ENCODE data around the gene COX19. TPM values are rescaled to one million over a fixed set of nuclear protein-coding genes. Genes with fewer than 3 reads are reported as not detected.

COX19 gene
- polyA plus RNA-seq, 1 donor from 2014 or later, result 16.0 TPM

GRCh38 chr7:938546-939185 lies 36.7 kb downstream of the COX19 start:
- Histone ChIP-seq H3K9me3 (ENCODE audit: low read length) (no peaks in the 10 kb centered on the region), H3K27me3 (ENCODE audit: insufficient read depth, low read depth, low read length) (no peaks in the 10 kb centered on the region), H3K79me2 (replicated peaks; ENCODE audit: insufficient read depth, low read length) (no peaks in the 10 kb centered on the region), H3K4me2 (ENCODE audit: low read length) (no peak overlapping the region), H3K9ac (ENCODE audit: low read length) (no peak overlapping the region), H3K27ac (ENCODE audit: low read length) (no peak overlapping the region), H3K36me3 (ENCODE audit: insufficient read depth, low read length) (no peaks in the 10 kb centered on the region), H3K9me2 (ENCODE audit: insufficient read depth, low read length) (no peaks in the 10 kb centered on the region), H3K4me3 (ENCODE audit: low read length) (no peak overlapping the region), H3F3A (ENCODE audit: insufficient read depth, low read length, poor library complexity, severe bottlenecking) (no peaks in the 10 kb centered on the region), H4K20me1 (ENCODE audit: insufficient read depth) (no peaks in the 10 kb centered on the region), H2AFZ (ENCODE audit: low read depth, low read length) (no peak overlapping the region)
- TF ChIP-seq REST (IDR thresholded peaks at IDR 0.05; ENCODE audit: borderline replicate concordance) (no peak), RAD21 (conservative IDR thresholded peaks at IDR 0.05) (no peak), POLR2AphosphoS5 (IDR thresholded peaks at IDR 0.05) (no peak), EP300 (conservative IDR thresholded peaks at IDR 0.05; ENCODE audit: poor library complexity, severe bottlenecking) (no peak), EZH2 (IDR thresholded peaks at IDR 0.05; ENCODE audit: borderline replicate concordance, insufficient read depth, low read length, poor library complexity, severe bottlenecking) (no peak), MXI1 (conservative IDR thresholded peaks at IDR 0.05; ENCODE audit: poor library complexity, severe bottlenecking) (no peak), SMC3 (conservative IDR thresholded peaks at IDR 0.05; ENCODE audit: poor library complexity) (no peak)

- Histone ChIP-seq H3K27ac (ENCODE audit: low read length) (no peak overlapping the region), H3K4me3 (ENCODE audit: low read length) (no peak overlapping the region)
Observed at GRCh38 chr7:937856-938484, 37.4 kb downstream of the COX19 start.

GRCh38 chr7:936386-937054 lies 38.8 kb downstream of the COX19 start:
- no peaks in the 10 kb centered on the region for H3K9me3 ChIP-seq (ENCODE audit: low read length)
- no peaks in the 10 kb centered on the region for H3K27me3 ChIP-seq (ENCODE audit: insufficient read depth, low read depth, low read length)
- H3K9ac ChIP-seq (ENCODE audit: low read length), result no peak overlapping the region
- H3K27ac ChIP-seq (ENCODE audit: low read length), result no peak overlapping the region
- H4K20me1 ChIP-seq (ENCODE audit: insufficient read depth), result no peaks in the 10 kb centered on the region
- H3K9me2 ChIP-seq (ENCODE audit: insufficient read depth, low read length), result no peaks in the 10 kb centered on the region
- H3K4me3 ChIP-seq (ENCODE audit: low read length), result no peak overlapping the region
- H3F3A ChIP-seq (ENCODE audit: insufficient read depth, low read length, poor library complexity, severe bottlenecking), result no peaks in the 10 kb centered on the region
- H2AFZ ChIP-seq (ENCODE audit: low read depth, low read length), result no peak overlapping the region
- no peaks in the 10 kb centered on the region for H3K79me2 ChIP-seq (replicated peaks; ENCODE audit: insufficient read depth, low read length)
- no peak for TF ChIP-seq REST (IDR thresholded peaks at IDR 0.05; ENCODE audit: borderline replicate concordance)
- TF ChIP-seq TAF1 (IDR thresholded peaks at IDR 0.05; ENCODE audit: low read depth), result no peak
- no peak for TF ChIP-seq MXI1 (conservative IDR thresholded peaks at IDR 0.05; ENCODE audit: poor library complexity, severe bottlenecking)
- TF ChIP-seq RAD21 (conservative IDR thresholded peaks at IDR 0.05), result no peak
- TF ChIP-seq POLR2AphosphoS5 (IDR thresholded peaks at IDR 0.05), result no peak
- TF ChIP-seq SMC3 (conservative IDR thresholded peaks at IDR 0.05; ENCODE audit: poor library complexity), result no peak
- TF ChIP-seq CTCF (IDR thresholded peaks at IDR 0.05; ENCODE audit: poor library complexity, severe bottlenecking), result no peak
- TF ChIP-seq EP300 (conservative IDR thresholded peaks at IDR 0.05; ENCODE audit: poor library complexity, severe bottlenecking), result no peak
- TF ChIP-seq EZH2 (IDR thresholded peaks at IDR 0.05; ENCODE audit: borderline replicate concordance, insufficient read depth, low read length, poor library complexity, severe bottlenecking), result no peak
- no peak overlapping the region for H3K4me2 ChIP-seq (ENCODE audit: low read length)
- H3K36me3 ChIP-seq (ENCODE audit: insufficient read depth, low read length), result no peaks in the 10 kb centered on the region

More at GRCh38 chr7:937856-938484, 37.4 kb downstream of the COX19 start:
- Histone ChIP-seq H4K20me1 (ENCODE audit: insufficient read depth) (no peaks in the 10 kb centered on the region), H3K79me2 (replicated peaks; ENCODE audit: insufficient read depth, low read length) (no peaks in the 10 kb centered on the region), H3K9ac (ENCODE audit: low read length) (no peak overlapping the region), H3K9me3 (ENCODE audit: low read length) (no peaks in the 10 kb centered on the region), H3K27me3 (ENCODE audit: insufficient read depth, low read depth, low read length) (no peaks in the 10 kb centered on the region), H2AFZ (ENCODE audit: low read depth, low read length) (no peak overlapping the region), H3K4me2 (ENCODE audit: low read length) (no peak overlapping the region), H3K9me2 (ENCODE audit: insufficient read depth, low read length) (no peaks in the 10 kb centered on the region), H3F3A (ENCODE audit: insufficient read depth, low read length, poor library complexity, severe bottlenecking) (no peaks in the 10 kb centered on the region), H3K36me3 (ENCODE audit: insufficient read depth, low read length) (no peaks in the 10 kb centered on the region)
- TF ChIP-seq RAD21 (conservative IDR thresholded peaks at IDR 0.05) (no peak), TAF1 (IDR thresholded peaks at IDR 0.05; ENCODE audit: low read depth) (no peak), EP300 (conservative IDR thresholded peaks at IDR 0.05; ENCODE audit: poor library complexity, severe bottlenecking) (no peak), POLR2AphosphoS5 (IDR thresholded peaks at IDR 0.05) (no peak)

Data from neural cell (in vitro differentiated cells).